Testis (tissue), 2 donors: Measurements from ENCODE around the gene ITPR2.

Experiments
- POLR2A ChIP-seq: fragments of 450-650 bp; IDR thresholded peaks from one replicate; pipeline ENCODE4 v1.6.1; 2017; ENCODE audit warnings: antibody characterized with exemption, mild to moderate bottlenecking, moderate library complexity
- TF ChIP-seq, protein P1 (sequence below), 3 experiments: fragments of 450-650 bp in 2 of 3; fragments of 200-600 bp in 1 of 3; sonication (generic) in 1 of 3; IDR thresholded peaks; one replicate each; pipeline ENCODE4 v1.5.1; 2016 to 2019; ENCODE audit warnings: antibody characterized with exemption in 3 of 3, mild to moderate bottlenecking in 2 of 3, moderate library complexity in 1 of 3

DNA sequence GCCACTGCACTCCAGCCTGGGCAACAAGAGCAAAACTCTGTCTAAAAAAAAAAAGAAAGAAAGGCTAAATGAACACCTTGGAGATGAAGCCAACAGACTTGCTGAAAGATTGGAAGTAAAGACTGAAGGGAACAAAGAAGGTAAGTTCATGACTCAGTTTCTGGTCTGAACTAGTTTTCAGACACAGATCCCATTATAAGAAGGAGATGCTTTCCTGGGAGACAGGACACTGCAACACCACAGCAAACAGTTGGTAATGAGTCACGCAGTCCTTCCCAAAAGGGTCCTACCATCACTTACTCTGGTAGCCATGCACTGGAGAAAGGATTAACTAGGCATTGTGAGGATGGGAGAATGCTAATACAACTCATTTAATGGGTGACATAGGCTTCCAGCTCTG is 540.4 kb downstream of the ITPR2 start:
- no peak for TF ChIP-seq POLR2A
- TF ChIP-seq, protein P1, sequence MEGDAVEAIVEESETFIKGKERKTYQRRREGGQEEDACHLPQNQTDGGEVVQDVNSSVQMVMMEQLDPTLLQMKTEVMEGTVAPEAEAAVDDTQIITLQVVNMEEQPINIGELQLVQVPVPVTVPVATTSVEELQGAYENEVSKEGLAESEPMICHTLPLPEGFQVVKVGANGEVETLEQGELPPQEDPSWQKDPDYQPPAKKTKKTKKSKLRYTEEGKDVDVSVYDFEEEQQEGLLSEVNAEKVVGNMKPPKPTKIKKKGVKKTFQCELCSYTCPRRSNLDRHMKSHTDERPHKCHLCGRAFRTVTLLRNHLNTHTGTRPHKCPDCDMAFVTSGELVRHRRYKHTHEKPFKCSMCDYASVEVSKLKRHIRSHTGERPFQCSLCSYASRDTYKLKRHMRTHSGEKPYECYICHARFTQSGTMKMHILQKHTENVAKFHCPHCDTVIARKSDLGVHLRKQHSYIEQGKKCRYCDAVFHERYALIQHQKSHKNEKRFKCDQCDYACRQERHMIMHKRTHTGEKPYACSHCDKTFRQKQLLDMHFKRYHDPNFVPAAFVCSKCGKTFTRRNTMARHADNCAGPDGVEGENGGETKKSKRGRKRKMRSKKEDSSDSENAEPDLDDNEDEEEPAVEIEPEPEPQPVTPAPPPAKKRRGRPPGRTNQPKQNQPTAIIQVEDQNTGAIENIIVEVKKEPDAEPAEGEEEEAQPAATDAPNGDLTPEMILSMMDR (IDR thresholded peaks at IDR 0.05): no peak
